Measurements from ENCODE around the gene FNDC3B.

Gene FNDC3B

DNA sequence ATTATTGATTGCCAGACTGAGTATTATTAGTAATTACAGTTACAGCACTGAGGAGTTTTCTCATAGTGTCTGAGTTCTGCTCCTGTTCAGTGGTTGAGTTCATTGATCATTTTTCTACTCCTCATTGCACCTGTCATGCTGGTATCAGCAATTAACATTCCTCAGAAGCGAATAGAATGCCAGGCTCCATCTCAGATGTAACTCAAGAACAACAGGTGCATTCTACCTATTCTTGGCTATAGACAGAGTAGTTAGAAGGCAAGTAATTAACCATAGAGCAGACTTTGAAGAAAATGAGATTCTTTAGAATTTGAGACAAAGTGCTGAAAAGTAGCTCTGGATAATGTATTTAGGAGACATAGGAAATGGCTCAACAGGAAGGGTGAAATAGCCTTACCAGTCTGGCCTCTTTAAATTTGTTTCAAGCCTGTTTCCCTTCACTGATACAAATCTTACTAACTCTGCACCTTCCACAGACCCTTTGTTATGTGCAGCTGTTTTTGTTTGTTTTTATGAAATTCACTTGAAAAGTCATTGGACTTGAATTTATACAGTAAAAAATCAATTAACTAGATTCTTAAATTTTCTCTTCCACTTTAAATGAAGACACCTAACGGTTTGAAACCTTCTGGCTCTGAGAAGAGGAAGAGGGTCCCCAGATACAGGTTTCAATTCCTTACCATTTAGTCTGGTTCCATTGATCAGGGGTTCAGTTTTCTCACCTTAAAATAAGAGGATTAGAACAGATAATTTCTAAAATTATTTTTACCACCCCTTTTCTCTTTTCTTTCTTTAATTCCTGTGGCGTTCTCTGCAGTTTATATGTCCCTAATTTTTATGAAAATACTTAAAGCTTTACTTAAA lies 109.6 kb downstream of the FNDC3B start:
- no peak for DNase-seq (ENCODE audit: low read depth in 1 of 2, low spot score in 1 of 2)

DNA sequence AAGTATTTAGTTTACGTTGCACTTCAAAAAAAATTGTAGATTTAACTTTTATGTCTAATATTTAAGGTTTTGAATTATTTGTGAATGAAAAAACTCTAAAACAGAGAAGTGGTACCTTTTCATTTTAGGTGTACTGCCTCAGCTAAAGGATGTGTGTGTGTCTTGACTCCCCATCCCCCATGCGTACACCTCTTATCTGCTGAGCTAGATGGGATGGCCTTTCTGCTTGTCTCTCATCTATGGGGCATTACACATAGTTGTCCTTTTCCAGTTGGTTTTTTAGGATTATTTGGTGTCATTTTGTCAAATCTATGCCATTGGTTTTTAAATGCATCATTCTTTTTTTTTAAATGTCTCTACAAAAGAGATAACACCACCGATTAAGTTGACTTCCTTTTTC lies 110.9 kb downstream of the FNDC3B start:
- DNase-seq (ENCODE audit: low read depth in 1 of 2, low spot score in 1 of 2) = no peak

DNA sequence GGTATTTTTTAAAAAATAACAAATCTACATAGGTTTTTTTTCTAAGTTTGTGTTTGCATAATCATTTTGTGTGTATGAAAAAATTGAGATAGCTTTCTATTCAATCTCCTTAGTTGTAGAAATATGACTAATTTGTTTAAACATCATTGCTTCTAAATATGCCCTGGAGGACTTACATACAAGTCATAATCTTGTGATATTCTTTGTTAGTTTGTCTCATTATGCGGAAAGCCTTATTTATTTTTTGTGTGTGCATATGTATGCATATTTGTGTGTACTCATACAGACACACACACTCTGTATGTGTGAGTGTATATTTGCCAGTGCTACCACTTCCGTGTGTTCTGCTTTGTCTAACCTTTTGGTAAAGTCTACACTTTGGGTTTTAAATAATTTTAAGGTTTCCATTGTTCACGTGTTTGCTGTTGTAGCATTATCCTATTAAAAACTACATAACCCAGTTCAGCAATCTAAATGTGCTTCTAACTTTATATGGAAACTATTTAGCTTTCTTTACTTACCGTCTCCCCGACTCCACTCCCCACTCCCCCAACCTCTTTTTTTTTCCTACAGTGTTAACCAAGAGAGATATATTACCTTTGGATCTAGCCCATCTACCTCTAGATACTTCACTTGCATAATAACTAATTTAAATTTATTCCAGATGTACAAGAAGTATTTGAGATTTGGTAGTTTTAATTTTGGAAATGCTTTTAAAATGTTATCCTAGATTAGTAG lies 111.7 kb downstream of the FNDC3B start:
- no peak for DNase-seq (ENCODE audit: low read depth in 1 of 2, low spot score in 1 of 2)

DNA sequence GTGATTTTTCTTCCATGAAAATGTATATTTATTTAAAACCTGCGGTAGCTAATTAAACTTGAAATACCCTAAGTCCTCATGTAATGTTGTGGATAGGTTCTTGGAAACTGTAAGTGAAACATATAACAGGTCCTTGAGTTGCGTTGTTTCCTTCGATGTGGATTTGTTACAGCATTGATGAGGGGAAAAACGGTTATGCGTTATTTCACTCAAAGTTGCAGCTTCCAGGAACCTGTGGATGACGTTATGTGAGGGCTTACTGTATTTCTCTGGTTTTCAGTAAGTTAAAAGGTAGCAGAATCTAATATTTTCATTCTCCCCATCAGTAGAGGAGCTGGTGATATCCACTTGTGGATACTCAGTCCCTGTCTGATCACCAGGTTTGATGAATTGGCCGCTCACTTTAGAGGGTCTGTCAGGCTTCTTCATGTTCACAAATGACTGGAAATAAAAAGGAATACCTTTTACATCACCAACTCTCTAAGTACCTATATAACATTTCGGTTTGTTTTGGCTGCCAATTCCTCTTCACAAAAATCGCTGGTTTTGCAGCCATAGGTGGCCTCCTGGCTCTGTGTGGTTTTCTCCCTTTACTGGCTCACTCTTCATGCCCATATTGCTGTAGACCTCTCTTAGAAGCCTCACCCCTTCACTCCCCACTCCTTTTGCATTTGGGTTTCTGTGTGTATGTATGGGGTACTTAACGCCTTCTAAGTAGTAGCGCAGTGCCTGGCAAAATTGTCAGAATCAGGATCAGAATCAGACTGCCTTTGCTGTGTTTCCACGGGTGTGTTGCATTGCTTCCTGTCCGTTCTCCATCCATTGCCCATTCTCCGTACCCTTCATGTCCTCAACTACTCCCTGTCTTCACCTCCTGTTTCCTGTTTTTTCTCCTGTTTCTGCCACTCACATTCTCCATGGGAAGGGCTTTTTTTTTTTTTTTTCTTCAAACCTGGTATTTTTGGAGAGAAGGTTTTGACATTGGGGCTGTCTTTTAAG lies 112.6 kb downstream of the FNDC3B start:
- DNase-seq (ENCODE audit: low read depth in 1 of 2, low spot score in 1 of 2) = no peak

DNA sequence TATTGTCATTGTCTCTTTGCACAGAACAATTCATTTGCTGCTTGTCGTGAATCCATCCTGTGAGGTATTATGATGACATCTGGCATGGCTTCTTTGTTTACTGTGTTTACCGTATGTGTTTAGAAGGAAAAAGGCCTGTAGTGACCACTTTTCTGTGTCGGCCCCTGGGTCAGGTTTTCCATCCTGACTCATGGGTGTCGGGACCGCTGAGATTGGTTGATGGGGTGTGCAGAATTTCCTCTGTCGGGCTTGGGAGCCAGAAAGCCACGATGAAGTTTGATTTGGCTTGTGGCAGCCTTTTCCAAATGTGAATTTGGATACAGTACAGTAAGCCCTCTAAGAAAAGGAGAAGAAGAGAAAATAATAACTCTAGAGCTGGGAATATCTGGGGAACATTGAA lies 113.5 kb downstream of the FNDC3B start:
- DNase-seq (ENCODE audit: low read depth in 1 of 2, low spot score in 1 of 2) = no peak

DNA sequence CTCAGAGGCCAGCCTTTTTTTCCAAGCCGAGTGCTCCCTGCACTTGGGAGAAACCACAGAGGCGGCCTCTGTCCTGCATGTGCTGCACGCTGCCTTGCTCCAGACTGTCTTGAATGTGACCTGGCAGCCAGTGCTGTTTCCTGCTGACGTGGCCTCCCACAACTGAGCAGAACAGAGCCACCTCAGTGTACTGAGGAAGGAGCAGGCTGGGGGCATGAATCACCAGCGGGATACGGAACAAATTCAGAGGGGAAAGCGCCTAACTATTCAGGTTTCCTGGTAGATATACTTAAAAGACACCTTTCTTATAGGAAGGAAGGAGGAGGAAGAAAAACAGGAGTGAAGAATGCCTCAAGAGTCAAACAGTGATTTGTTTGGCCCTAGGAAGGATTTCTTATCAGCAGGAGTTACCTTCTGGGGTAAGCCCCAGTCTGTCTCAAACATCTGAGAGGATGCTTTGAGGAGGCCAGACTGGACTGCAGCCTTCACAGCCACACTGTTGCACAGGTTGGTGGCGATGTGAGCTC lies 114.0 kb downstream of the FNDC3B start:
- DNase-seq (ENCODE audit: low read depth in 1 of 2, low spot score in 1 of 2) = no peak

DNA sequence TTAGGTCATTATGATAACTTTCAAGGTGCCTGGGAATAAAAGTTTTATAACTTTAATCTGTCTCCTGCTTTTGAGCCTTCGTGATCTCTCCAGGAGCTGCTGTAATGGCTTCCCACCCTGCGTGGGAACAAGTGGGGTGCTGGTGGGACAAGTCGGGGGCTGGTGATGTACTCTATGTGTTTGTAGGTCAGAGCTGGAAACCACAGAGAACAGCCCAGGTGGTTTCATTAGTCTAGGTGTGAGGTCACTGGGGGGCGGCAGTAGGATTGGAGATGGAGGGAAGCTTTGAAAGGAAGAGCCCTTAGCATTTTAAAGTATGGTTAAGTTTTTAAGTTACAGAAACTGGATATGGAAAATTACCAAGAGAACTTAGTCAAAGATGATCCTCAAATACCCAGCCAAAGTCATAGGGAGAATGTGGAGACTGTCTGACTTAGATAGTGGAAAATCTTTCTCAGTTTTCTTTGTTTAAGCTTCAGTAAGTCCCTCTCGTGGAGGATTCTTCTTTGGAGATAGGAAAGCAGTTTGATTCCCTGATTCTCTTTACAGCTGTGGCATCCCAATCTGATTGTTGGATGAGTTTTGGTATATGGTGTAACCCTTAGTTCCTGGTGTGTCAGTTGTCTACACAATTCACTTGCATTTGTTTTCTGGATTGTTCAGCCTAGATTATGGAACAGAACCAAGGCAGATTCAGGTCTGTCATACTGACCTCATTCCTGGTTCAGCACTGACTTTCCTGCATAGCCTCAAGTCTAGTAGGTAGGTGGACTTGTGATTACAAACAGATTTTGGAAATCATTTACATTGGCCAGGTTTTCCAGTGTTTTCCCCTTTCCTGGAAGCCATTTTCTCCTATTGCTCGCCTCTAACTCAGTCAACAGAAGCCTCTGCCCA lies 115.6 kb downstream of the FNDC3B start:
- DNase-seq (ENCODE audit: low read depth in 1 of 2, low spot score in 1 of 2) = no peak

DNA sequence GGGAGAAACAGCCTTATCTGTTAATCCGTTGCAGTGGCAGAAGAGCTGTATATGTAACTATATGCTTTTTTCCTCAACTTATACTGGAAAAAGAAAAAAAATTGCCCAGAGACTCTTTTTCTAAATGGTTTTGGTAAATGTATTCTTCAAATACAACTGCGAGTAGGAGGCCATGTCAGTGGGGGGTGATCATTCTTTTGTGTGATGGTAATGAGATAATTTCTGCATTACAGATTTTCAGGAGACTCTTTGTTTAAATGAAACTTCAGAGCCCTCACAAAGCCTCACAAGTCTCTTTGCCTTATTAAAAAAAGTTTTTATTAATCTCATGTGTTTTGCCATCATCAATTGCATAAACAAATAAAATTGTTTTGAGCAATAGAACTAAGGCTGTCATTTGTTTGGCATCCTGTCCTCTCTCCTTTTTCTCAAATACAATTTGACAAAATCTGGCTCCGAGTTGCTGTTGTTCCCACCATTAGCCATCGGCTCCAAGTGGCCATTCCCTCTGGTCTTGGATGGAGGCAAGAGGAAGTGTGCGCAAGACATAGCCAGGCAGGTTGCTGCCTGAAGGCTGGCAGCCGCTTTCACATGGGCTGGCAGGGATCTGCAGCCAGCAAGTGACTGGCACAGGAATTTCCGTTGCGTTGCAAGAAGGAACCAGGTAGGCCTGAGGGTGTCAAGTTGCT lies 116.7 kb downstream of the FNDC3B start:
- DNase-seq (ENCODE audit: low read depth in 1 of 2, low spot score in 1 of 2) = no peak

DNA sequence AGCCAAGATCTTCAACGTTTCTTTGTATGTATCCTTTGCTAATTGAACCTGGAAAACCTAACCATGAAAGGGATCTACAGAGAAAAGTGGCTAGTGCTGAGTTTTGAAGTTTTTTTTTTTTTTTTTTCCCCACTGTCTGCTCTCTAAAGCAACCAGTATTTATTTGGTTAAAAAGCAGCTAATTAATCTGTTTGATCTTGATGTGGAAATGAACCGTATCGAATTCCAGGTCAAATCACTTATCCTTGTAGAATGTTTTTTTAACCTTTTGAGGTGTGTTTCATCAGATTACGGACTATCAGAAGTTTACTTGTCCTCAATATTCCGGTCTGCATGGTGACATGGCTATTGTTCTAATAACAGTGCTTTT lies 117.2 kb downstream of the FNDC3B start:
- DNase-seq (ENCODE audit: low read depth in 1 of 2, low spot score in 1 of 2) = no peak

DNA sequence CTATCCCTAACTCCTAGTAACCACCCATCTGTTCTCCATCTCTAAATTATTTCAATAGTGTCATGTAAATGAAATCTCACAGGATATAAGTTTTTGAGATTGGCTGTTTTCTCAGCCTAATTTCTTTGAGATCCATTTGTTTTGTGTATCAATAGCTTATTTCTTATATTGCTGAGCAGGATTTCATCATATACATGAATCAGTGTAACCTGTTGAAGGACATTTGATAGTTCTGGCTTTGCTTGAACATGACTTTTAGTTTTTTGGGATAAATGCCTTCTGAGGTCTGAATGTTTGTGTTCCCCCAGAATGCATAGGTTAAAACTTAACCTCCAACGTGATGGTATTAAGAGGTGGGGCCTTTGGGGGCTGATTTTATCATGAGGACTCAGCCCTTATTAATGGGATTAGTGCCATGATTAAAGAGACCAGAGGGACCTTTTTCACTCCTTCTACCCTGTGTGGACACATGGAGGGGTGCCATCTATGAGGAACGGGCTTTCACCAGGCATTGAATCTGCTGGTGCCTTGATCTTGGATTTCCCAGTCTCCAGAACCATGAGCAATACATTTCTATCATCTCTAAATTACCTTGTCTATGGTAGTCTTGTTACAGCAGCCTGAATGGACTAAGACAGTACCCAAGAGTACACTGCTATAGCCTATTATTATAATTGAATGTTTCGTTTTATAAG lies 118.3 kb downstream of the FNDC3B start:
- no peak for DNase-seq (ENCODE audit: low read depth in 1 of 2, low spot score in 1 of 2)

DNA sequence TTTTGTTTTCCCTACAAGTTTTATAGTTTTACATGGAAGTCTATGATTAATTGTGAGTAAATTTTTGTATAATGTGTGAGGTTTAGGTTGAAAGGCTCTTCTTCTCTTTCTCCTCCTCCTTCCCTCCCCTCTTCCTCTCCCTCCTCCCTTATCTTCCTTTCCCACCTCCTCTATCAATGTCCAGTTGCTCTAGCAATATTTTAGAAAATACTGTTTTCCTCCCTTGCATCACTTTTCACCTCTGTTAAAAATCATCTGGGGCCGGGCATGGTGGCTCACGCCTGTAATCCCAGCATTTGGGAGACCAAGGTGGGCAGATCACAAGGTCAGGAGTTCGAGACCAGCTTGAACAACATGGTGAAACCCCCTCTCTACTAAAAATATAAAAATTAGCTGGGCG lies 119.4 kb downstream of the FNDC3B start:
- no peak for DNase-seq (ENCODE audit: low read depth in 1 of 2, low spot score in 1 of 2)

DNA sequence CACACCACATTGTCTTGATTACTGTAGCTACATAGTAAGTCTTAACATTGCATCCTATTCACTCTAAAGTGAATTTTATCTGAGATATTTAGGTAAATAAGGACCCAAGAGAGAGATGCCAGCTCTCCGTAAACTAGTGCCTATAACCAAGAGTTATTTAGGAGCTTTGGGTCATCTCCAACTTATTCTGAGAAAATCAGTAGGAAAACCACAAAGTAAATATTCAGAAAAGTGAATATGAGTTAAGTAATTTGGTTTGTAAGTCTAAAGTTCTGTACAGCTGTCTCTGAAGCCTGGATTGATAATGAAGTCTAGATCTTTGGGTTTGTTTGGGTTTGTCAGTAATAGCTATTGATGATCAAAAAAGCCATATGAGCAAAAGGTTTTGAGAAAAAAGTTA lies 120.0 kb downstream of the FNDC3B start:
- no peak for DNase-seq (ENCODE audit: low read depth in 1 of 2, low spot score in 1 of 2)

DNA sequence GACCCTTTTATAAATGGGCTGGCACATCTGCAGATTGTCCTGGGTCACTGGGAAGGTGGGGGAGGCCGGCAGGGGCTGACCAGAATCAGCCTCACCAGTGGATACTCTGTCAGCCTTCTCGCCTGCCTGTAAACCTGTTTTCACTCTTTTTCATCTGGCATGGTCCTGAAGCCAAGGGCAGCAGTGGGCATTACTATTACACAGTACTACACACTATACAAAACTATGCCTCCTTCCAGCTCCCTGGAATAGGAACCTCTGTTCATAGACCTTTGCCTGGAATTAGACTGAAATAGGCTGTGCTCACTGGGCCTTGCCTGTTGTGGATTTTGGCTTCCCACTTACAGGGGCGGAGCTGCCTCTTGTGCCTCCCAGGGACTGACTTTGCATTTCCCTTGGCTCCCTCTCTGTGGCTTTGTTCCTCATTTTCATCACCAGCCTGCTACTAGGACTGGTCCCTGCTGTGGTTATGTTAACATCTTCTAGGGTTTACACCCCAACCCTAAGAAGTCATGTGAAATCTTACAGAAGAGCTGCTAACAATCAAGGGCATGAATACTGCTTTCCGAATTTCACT lies 120.7 kb downstream of the FNDC3B start:
- DNase-seq (ENCODE audit: low read depth in 1 of 2, low spot score in 1 of 2) = no peak

DNA sequence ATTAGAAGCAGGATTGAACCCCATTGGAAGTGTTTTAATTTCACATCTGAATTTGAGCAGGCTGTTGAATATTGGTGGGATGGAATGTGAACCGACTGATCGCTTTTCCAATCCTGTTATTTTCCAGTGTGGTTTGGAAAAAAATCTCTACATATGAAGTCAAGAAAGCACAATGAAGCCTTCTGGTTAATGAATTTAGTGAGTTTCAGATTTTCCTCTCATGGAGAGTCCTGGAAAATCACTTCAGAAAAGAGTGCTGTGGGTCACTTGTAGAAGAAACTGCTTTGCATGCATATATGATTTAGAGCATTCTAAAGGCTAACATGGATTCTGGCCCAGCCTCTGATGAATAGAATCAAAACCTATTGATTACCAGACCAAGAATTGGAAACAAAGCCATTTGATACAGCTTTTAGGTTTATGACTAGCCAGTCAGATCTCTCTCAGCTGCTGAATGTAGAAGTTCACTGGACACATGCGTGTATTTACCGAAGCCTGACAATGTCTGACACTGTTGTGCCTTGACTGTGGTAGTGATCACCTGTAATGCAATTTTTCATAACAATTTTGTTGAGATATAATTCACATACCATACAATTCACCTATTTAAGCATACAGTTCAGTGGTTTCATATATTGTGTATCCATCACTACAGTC lies 121.9 kb downstream of the FNDC3B start:
- DNase-seq (ENCODE audit: low read depth in 1 of 2, low spot score in 1 of 2) = no peak

DNA sequence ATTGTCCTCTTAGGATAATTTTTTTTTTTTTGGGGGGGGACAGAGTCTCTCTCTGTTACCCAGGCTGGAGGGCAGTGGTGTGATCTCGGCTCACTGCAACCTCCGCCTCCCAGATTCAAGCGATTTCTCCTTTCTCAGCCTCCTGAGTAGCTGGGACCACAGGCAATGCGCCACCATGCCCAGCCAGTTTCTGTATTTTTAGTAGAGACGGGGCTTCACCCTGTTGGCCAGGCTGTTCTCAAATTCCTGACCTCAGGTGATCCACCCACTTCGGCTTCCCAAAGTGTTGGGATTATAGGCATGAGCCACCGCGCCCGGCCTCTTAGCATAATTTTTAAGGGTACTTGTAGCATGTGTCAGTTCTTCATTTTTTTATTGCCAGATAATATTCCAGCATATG lies 122.6 kb downstream of the FNDC3B start:
- DNase-seq (ENCODE audit: low read depth in 1 of 2, low spot score in 1 of 2) = no peak

DNA sequence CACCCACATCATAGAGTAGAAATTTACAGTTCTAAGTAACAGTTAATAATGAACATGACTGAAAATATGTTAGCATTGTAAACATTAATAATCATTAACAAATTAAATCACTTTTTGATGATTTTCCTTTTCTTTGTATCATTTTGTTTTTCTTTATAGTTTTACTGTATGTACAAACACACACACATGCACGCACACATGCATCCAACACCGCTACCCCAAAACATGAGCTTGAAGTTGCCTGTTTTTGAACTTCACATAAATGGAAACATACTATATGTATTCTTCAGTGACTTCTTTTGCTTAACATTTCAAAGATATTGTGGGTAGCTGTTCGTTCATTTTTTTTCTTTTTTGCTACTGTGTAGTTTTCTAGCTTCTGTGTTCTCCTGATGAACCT lies 123.9 kb downstream of the FNDC3B start:
- DNase-seq (ENCODE audit: low read depth in 1 of 2, low spot score in 1 of 2) = no peak

DNA sequence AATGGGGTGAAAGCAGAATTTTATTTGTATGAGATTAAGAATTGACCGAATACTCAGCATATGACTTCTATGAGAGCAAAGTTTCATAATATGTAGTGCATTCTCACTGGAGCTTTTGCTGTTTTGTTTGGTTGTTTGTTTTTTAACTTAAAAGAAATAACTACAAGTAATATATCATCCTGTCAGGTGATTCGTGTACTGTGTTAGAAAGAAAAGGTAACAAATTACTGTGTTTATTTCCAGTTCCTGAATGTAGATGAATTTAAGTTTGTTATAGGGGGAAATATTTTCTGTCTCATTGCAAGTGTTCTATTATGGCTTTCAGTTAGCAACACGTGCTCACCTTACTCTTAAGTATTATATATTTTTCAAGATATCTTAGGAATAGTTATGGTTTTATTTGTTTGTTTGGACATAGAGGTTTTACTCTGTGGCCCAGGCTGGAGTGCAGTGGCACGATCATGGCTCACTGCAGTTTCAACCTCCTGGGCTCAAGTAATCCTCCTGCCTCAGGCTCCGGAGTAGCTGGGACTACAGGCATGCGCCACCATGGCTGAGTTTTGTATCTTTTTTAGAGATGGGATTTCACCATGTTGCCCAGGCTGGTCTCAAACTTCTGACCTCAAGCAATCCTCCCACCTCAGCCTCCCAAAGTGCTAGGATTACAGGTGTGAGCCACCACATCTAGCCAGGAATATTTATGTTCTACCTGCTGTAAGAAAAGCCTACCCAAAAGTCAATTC lies 125.4 kb downstream of the FNDC3B start:
- DNase-seq (ENCODE audit: low read depth in 1 of 2, low spot score in 1 of 2) = no peak
